IMR-90 (cell line): ENCODE results near the gene IRAK1. TPM values are rescaled to one million over a fixed set of nuclear protein-coding genes. Genes with fewer than 3 reads are reported as not detected.
A peak's percentile ranks its signal among the peaks of the same experiment; 100 is the strongest.

Experiments used
- ATAC-seq: fragments of 200-7000 bp; cut with Tn5 transposase; 2 replicates; pipeline ENCODE4 v1.9.1; 2020; ENCODE audit warnings: low read depth, mild to moderate bottlenecking, moderate library complexity
- BruUV-seq: library from RNA; stranded (reverse); fragments of 400-500 nt; replicated peaks from 2 replicates; lab custom pipeline; 2021; lab: Mats Ljungman, UMichigan
- CTCF ChIA-PET: fragments of 300-600 bp; formaldehyde crosslinking; extraction: SDS; loops from one replicate; lab custom pipeline; 2021; ENCODE audit warnings: antibody characterized with exemption; lab: Yijun Ruan, JAX
- POLR2A ChIA-PET: fragments of 300-600 bp; sonication (Branson Sonifier 250); formaldehyde crosslinking; loops from one replicate; lab custom pipeline; 2022; ENCODE audit warnings: antibody characterized with exemption; ENCODE audit not compliant: unreplicated experiment; lab: Charles Lee
- DNase-seq: peaks from one replicate; pipeline ENCODE4 v3.0.0; 2013
- H2AFZ ChIP-seq: replicated peaks from 2 replicates; pipeline ENCODE3; 2013; ENCODE audit warnings: low read length, mild to moderate bottlenecking; ENCODE audit not compliant: poor library complexity
- H2AK5ac ChIP-seq: 2 replicates; pipeline ENCODE4 v1.6.1; 2013; ENCODE audit warnings: low read depth, low read length, inconsistent platforms
- H2AK9ac ChIP-seq: replicated peaks from 2 replicates; pipeline ENCODE3; 2013; ENCODE audit warnings: mild to moderate bottlenecking, low read depth, low read length, moderate library complexity; ENCODE audit not compliant: poor library complexity
- H2BK120ac ChIP-seq: 2 replicates; pipeline ENCODE4 v1.6.1; 2013; ENCODE audit warnings: low read depth, low read length, inconsistent platforms
- H2BK15ac ChIP-seq: 3 replicates; pipeline ENCODE4 v1.6.1; 2013; ENCODE audit warnings: low read depth, low read length, inconsistent platforms
- H2BK20ac ChIP-seq: 2 replicates; pipeline ENCODE4 v1.6.1; 2013; ENCODE audit warnings: low read depth, mild to moderate bottlenecking, inconsistent platforms, low read length, moderate library complexity
- H2BK5ac ChIP-seq: 2 replicates; pipeline ENCODE4 v1.6.1; 2013; ENCODE audit warnings: mild to moderate bottlenecking, low read depth, low read length, inconsistent platforms; ENCODE audit not compliant: poor library complexity, severe bottlenecking
- H3K14ac ChIP-seq: replicated peaks from 2 replicates; pipeline ENCODE4 v1.6.1; 2013; ENCODE audit warnings: low read depth, low read length, inconsistent platforms
- H3K18ac ChIP-seq: 2 replicates; pipeline ENCODE4 v1.6.1; 2013; ENCODE audit warnings: low read depth, low read length, control low read depth
- H3K23ac ChIP-seq: 2 replicates; pipeline ENCODE4 v1.6.1; 2013; ENCODE audit warnings: low read depth, low read length, inconsistent platforms
- H3K27ac ChIP-seq: 2 replicates; pipeline ENCODE4 v1.5.1; 2013; ENCODE audit warnings: mild to moderate bottlenecking, control low read depth, low read length; ENCODE audit not compliant: insufficient read depth
- H3K27me3 ChIP-seq: 2 replicates; pipeline ENCODE4 v1.6.1; 2013; ENCODE audit warnings: low read length; ENCODE audit not compliant: control insufficient read depth, insufficient read depth
- H3K36me3 ChIP-seq: 2 replicates; pipeline ENCODE4 v1.6.1; 2013; ENCODE audit warnings: low read length, mixed read lengths; ENCODE audit not compliant: control insufficient read depth, insufficient read depth
- H3K4ac ChIP-seq: 2 replicates; pipeline ENCODE4 v1.6.1; 2013; ENCODE audit warnings: low read depth, low read length, inconsistent platforms
- H3K4me1 ChIP-seq: 2 replicates; pipeline ENCODE4 v1.6.1; 2013; ENCODE audit warnings: low read length, mixed read lengths; ENCODE audit not compliant: control insufficient read depth, insufficient read depth
- H3K4me2 ChIP-seq: 2 replicates; pipeline ENCODE4 v1.6.1; 2013; ENCODE audit warnings: low read depth, mild to moderate bottlenecking, control low read depth, low read length, moderate library complexity
- H3K4me3 ChIP-seq: 2 replicates; pipeline ENCODE4 v1.5.1; 2013; ENCODE audit warnings: low read depth, mild to moderate bottlenecking, control low read depth, low read length, moderate library complexity; ENCODE audit not compliant: insufficient read depth
- H3K56ac ChIP-seq: 2 replicates; pipeline ENCODE4 v1.6.1; 2013; ENCODE audit warnings: low read length, inconsistent platforms; ENCODE audit not compliant: insufficient read depth; ENCODE audit errors: extremely low read depth
- H3K79me1 ChIP-seq, 2 experiments: 2 replicates each; pipeline ENCODE4 v1.6.1; 2013; ENCODE audit warnings: low read length in 2 of 2, inconsistent platforms in 1 of 2, low read depth in 1 of 2
- H3K9ac ChIP-seq: 2 replicates; pipeline ENCODE4 v1.6.1; 2013; ENCODE audit warnings: low read depth, low read length, control low read depth
- H3K9me1 ChIP-seq: 2 replicates; pipeline ENCODE4 v1.6.1; 2013; ENCODE audit warnings: low read length, inconsistent platforms; ENCODE audit not compliant: insufficient read depth
- H3K9me3 ChIP-seq: 2 replicates; pipeline ENCODE4 v1.6.1; 2013; ENCODE audit warnings: low read length; ENCODE audit not compliant: control insufficient read depth, insufficient read depth
- H4K20me1 ChIP-seq: 2 replicates; pipeline ENCODE4 v1.6.1; 2013; ENCODE audit warnings: low read length, inconsistent platforms; ENCODE audit not compliant: insufficient read depth
- H4K5ac ChIP-seq: 2 replicates; pipeline ENCODE4 v1.6.1; 2013; ENCODE audit warnings: mild to moderate bottlenecking, low read depth, low read length, control low read depth
- H4K8ac ChIP-seq, 2 experiments: 2 replicates each; pipeline ENCODE4 v1.6.1; 2013; ENCODE audit warnings: low read depth in 2 of 2, low read length in 2 of 2, control low read depth in 1 of 2, inconsistent platforms in 1 of 2
- H4K91ac ChIP-seq: 2 replicates; pipeline ENCODE4 v1.6.1; 2013; ENCODE audit warnings: low read depth, low read length, inconsistent platforms; ENCODE audit not compliant: insufficient read depth
- FOS ChIP-seq: fragments of 150-350 bp; IDR thresholded peaks from 2 replicates; pipeline ENCODE4 v1.6.1; 2016; ENCODE audit warnings: low read depth, low read length
- MAZ ChIP-seq: IDR thresholded peaks from 2 replicates; pipeline ENCODE4 v1.6.1; 2012; ENCODE audit warnings: low read depth, mild to moderate bottlenecking, low read length, improper control_type of control experiment, moderate library complexity, borderline replicate concordance
- POLR2A ChIP-seq: IDR thresholded peaks from 2 replicates; pipeline ENCODE4 v1.6.1; 2012; ENCODE audit warnings: mild to moderate bottlenecking, low read depth, low read length
- WGBS, 2 experiments: methylation state at CpG; one replicate each; pipeline versions ENCODE4 v1.1.5 to v1.1.7; 2013; ENCODE audit warnings: missing lambda C conversion rate in 2 of 2; ENCODE audit not compliant: insufficient read length in 1 of 2; ENCODE audit errors: extremely low coverage in 2 of 2; 5-methylcytosine and 5-hydroxymethylcytosine counted together
- dilution Hi-C: fragments of 300-500 bp; cut with HindIII; formaldehyde crosslinking; loops from one replicate; pipeline ENCODE4 v1.14.3; 2018; ENCODE audit warnings: low sequenced_read_pairs; ENCODE audit not compliant: unreplicated experiment
- in situ Hi-C: fragments of 300-500 bp; cut with MboI; formaldehyde crosslinking; loops from 3 replicates; pipeline ENCODE4 v1.14.3; 2019; ENCODE audit warnings: low sequenced_read_pairs, inconsistent platforms, mixed read lengths
- intact Hi-C: fragments of 100-400 bp; cut with micrococcal nuclease; formaldehyde crosslinking; loops from 2 replicates; pipeline ENCODE4 v1.10.0; 2022
- polyA plus RNA-seq, 3 experiments: library from polyadenylated mRNA; depleted of rRNA; stranded (reverse); fragments of >200 nt; gene quantifications; 2 replicates each; pipeline ENCODE4 v1.2.3, GENCODE V29; 2012; ENCODE audit warnings: low replicate concordance in 1 of 3
- total RNA-seq: library from RNA; depleted of rRNA; stranded (reverse); fragments of >200 nt; gene quantifications from 2 replicates; pipeline ENCODE4 v1.2.3, GENCODE V29; 2012
- TF ChIP-seq, protein P1 (sequence below): conservative IDR thresholded peaks from 2 replicates; pipeline ENCODE4 v1.5.1; 2012; ENCODE audit warnings: mild to moderate bottlenecking, low read depth, low read length, improper control_type of control experiment

IRAK1 gene
- total and polyA plus RNA-seq, 2 of the 4 experiments (the other 2 are of a cell fraction) = 33.3 to 50.2 TPM

DNA sequence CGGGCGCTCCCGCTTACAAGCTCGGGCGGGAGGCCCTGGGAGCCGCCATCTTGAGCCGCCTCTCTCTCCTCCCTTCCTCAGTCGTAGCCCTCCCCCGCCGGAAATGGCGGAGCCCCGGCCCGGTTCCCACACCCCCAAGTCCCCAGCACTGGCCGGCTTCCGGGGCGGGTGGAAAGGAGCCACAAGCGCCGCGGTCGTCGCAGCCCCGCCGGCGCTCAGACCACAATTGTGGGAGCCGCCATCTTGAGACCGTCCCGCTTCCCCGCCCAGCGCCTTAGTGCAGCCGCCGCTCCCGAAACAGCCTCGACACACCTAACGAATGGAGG lies 48.6 kb downstream of the IRAK1 start:
- intact Hi-C loops = loop anchor here (2.0 kb wide), 1 partner anchor 76 kb away; no protein-coding TSS in a partner anchor
- BruUV-seq = TSS peak; percentile 67

More for the DNA sequence above, 48.6 kb downstream of the IRAK1 start:
- Histone ChIP-seq H3K4me1 (peaks cover 24% of the 10 kb centered on the region), H3K18ac (peak overlapping the region; percentile 85), H4K91ac (peak overlapping the region; percentile 100), H2BK20ac (no peak overlapping the region), H3K27ac (peak overlapping the region; percentile 100), H3K23ac (peak overlapping the region; percentile 99), H3K4me2 (peak overlapping the region; percentile 93), H3K9ac (peak overlapping the region; percentile 99), H2BK15ac (peak overlapping the region; percentile 83; the same call in 1 of the 3 replicates), H3K79me1 (peaks cover 14 to 33% of the 10 kb centered on the region in 2 experiments; a peak in 2 of 4 replicates), H3K4ac (peak overlapping the region; percentile 99), H3K36me3 (no peaks in the 10 kb centered on the region), H2BK5ac (peak overlapping the region; percentile 99), H4K5ac (peak overlapping the region; percentile 96), H2BK120ac (peak overlapping the region; percentile 93), H2AK9ac (peak overlapping the region; percentile 100), H3K9me1 (peaks cover 12% of the 10 kb centered on the region; the same call in 1 of the 2 replicates), H3K56ac (peak overlapping the region; percentile 99), H4K20me1 (peaks cover 47% of the 10 kb centered on the region), H3K9me3 (no peaks in the 10 kb centered on the region), H2AK5ac (peak overlapping the region; percentile 100), H3K14ac (peak overlapping the region; percentile 100), H3K27me3 (no peaks in the 10 kb centered on the region), H2AFZ (peak overlapping the region; percentile 99), H4K8ac (peak overlapping the region; percentile 95 to 99; a peak in 3 of 4 replicates), H3K4me3 (peak overlapping the region; percentile 96)
- 9% methylated on average over 16 of the region's 34 CpGs; no CpG with 5 or more reads in 1 of the 2 experiments for WGBS, 2 experiments
- DNase-seq (peak; percentile 84), ATAC-seq (peak; percentile 46)
- ChIA-PET POLR2A (interaction anchor here (0.5 to 0.6 kb wide), 3 partner anchors 46 to 357 kb away, joined by 3 to 13 read pairs (median 6); no protein-coding TSS in a partner anchor), CTCF (no interaction called here)
- in situ Hi-C loops (no loop called here), dilution Hi-C loops (no loop called here)
- TF ChIP-seq FOS (no peak), POLR2A (peak; percentile 82), MAZ (peak; percentile 71; the same call in 1 of the 2 replicates)
- TF ChIP-seq, protein P1, sequence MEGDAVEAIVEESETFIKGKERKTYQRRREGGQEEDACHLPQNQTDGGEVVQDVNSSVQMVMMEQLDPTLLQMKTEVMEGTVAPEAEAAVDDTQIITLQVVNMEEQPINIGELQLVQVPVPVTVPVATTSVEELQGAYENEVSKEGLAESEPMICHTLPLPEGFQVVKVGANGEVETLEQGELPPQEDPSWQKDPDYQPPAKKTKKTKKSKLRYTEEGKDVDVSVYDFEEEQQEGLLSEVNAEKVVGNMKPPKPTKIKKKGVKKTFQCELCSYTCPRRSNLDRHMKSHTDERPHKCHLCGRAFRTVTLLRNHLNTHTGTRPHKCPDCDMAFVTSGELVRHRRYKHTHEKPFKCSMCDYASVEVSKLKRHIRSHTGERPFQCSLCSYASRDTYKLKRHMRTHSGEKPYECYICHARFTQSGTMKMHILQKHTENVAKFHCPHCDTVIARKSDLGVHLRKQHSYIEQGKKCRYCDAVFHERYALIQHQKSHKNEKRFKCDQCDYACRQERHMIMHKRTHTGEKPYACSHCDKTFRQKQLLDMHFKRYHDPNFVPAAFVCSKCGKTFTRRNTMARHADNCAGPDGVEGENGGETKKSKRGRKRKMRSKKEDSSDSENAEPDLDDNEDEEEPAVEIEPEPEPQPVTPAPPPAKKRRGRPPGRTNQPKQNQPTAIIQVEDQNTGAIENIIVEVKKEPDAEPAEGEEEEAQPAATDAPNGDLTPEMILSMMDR = no peak
